Neural progenitor cell (in vitro differentiated cells): ENCODE results near the gene EREG. TPM values are rescaled to one million over a fixed set of nuclear protein-coding genes. Genes with fewer than 3 reads are reported as not detected.

Source experiments
- DNase-seq: peaks from one replicate; pipeline ENCODE4 v3.0.0-alpha.2; 2016; ENCODE audit warnings: low spot score
- H2AFZ ChIP-seq: fragments of 200-600 bp; sonication (generic); replicated peaks from 2 replicates; pipeline ENCODE4 v1.6.1; 2016; ENCODE audit warnings: antibody characterized with exemption
- H3F3A ChIP-seq: fragments of 200-600 bp; sonication (generic); 2 replicates; pipeline ENCODE4 v1.6.1; 2016; ENCODE audit warnings: antibody characterized with exemption, low read depth
- H3K27ac ChIP-seq: fragments of 200-600 bp; sonication (generic); 2 replicates; pipeline ENCODE4 v1.5.1; 2016; ENCODE audit warnings: mild to moderate bottlenecking
- H3K27me3 ChIP-seq: fragments of 200-600 bp; sonication (generic); 2 replicates; pipeline ENCODE4 v1.6.1; 2016; ENCODE audit warnings: mild to moderate bottlenecking, moderate library complexity
- H3K36me3 ChIP-seq: fragments of 200-600 bp; sonication (generic); 2 replicates; pipeline ENCODE4 v1.5.1; 2016
- H3K4me1 ChIP-seq: fragments of 200-600 bp; sonication (generic); 2 replicates; pipeline ENCODE4 v1.6.1; 2016; ENCODE audit warnings: mixed run types
- H3K4me2 ChIP-seq: fragments of 200-600 bp; sonication (generic); 2 replicates; pipeline ENCODE4 v1.6.1; 2016
- H3K4me3 ChIP-seq: fragments of 200-600 bp; sonication (generic); 2 replicates; pipeline ENCODE4 v1.5.1; 2016
- H3K79me2 ChIP-seq: fragments of 200-600 bp; sonication (generic); 2 replicates; pipeline ENCODE4 v1.6.1; 2016; ENCODE audit warnings: low read depth
- H3K9ac ChIP-seq: fragments of 200-600 bp; sonication (generic); 2 replicates; pipeline ENCODE4 v1.6.1; 2016
- H3K9me3 ChIP-seq: fragments of 200-600 bp; sonication (generic); 2 replicates; pipeline ENCODE4 v1.5.1; 2016; ENCODE audit warnings: low read depth
- H4K20me1 ChIP-seq: fragments of 200-600 bp; sonication (generic); 2 replicates; pipeline ENCODE4 v1.6.1; 2016; ENCODE audit warnings: low read depth
- H3K27ac Mint-ChIP-seq: 3 replicates; pipeline ENCODE4 v1.8.0; 2021; ENCODE audit warnings: mixed read lengths
- H3K27me3 Mint-ChIP-seq: 2 replicates; pipeline ENCODE4 v1.8.0; 2022; ENCODE audit warnings: low read depth, mild to moderate bottlenecking, inconsistent platforms, moderate library complexity, mixed read lengths; ENCODE audit not compliant: insufficient read depth
- H3K36me3 Mint-ChIP-seq: 3 replicates; pipeline ENCODE4 v1.8.0; 2021; ENCODE audit warnings: mixed read lengths
- H3K4me1 Mint-ChIP-seq: 3 replicates; pipeline ENCODE4 v1.8.0; 2021; ENCODE audit warnings: mixed read lengths
- H3K4me3 Mint-ChIP-seq: 3 replicates; pipeline ENCODE4 v1.8.0; 2021; ENCODE audit warnings: mild to moderate bottlenecking, moderate library complexity, mixed read lengths
- H3K9me3 Mint-ChIP-seq: 3 replicates; pipeline ENCODE4 v1.8.0; 2020; ENCODE audit warnings: mixed read lengths
- EZH2 ChIP-seq: fragments of 200-600 bp; sonication (generic); IDR thresholded peaks from 2 replicates; pipeline ENCODE4 v1.6.1; 2017; ENCODE audit warnings: antibody characterized with exemption, mild to moderate bottlenecking, moderate library complexity
- EZH2phosphoT487 ChIP-seq: fragments of 200-600 bp; sonication (generic); IDR thresholded peaks from 2 replicates; pipeline ENCODE4 v1.6.1; 2017; ENCODE audit warnings: antibody characterized with exemption
- total RNA-seq: library from RNA; depleted of rRNA; stranded (reverse); fragments of >200 nt; gene quantifications from 2 replicates; pipeline ENCODE4 v1.2.3, GENCODE V29; 2015; ENCODE audit warnings: low replicate concordance
- TF ChIP-seq, protein P1 (sequence below): fragments of 200-600 bp; sonication (generic); IDR thresholded peaks from 2 replicates; pipeline ENCODE4 v1.5.1; 2017; ENCODE audit warnings: antibody characterized with exemption, mild to moderate bottlenecking

EREG gene
- total RNA-seq, 1 donor from 2014 or later, result not detected

DNA sequence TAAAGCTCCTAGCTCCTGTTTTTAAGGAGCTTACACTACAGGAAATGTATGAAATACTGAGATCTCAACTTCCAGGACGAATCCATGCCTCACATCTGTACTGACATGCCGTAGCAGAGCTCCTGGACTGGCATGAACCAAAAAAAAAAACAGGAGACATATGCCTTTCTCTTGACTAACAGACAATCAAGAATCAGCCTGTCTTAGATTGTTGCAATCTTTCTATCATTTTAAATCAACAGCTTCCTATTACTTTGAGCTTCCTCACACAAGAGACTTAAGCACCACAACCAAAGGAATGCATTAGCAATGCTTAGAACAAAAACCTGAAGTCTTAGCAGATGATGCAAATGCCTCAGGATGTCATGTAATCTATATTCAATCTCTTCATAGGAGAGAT is 45.3 kb downstream of the EREG start:
- Histone ChIP-seq H3K79me2 (no peaks in the 10 kb centered on the region), H3K9me3 (no peaks in the 10 kb centered on the region), H3F3A (no peaks in the 10 kb centered on the region), H3K9ac (no peak overlapping the region), H3K4me1 (no peaks in the 10 kb centered on the region), H3K36me3 (no peaks in the 10 kb centered on the region), H3K4me3 (no peak overlapping the region), H3K4me2 (no peak overlapping the region), H3K27ac (no peak overlapping the region), H4K20me1 (no peaks in the 10 kb centered on the region), H3K27me3 (no peaks in the 10 kb centered on the region), H2AFZ (no peak overlapping the region)
- H3K4me3 Mint-ChIP-seq, result no peak overlapping the region
- no peak for DNase-seq
- H3K27me3 Mint-ChIP-seq, result no peaks in the 10 kb centered on the region
- no peaks in the 10 kb centered on the region for H3K36me3 Mint-ChIP-seq
- no peaks in the 10 kb centered on the region for H3K9me3 Mint-ChIP-seq
- TF ChIP-seq, protein P1, sequence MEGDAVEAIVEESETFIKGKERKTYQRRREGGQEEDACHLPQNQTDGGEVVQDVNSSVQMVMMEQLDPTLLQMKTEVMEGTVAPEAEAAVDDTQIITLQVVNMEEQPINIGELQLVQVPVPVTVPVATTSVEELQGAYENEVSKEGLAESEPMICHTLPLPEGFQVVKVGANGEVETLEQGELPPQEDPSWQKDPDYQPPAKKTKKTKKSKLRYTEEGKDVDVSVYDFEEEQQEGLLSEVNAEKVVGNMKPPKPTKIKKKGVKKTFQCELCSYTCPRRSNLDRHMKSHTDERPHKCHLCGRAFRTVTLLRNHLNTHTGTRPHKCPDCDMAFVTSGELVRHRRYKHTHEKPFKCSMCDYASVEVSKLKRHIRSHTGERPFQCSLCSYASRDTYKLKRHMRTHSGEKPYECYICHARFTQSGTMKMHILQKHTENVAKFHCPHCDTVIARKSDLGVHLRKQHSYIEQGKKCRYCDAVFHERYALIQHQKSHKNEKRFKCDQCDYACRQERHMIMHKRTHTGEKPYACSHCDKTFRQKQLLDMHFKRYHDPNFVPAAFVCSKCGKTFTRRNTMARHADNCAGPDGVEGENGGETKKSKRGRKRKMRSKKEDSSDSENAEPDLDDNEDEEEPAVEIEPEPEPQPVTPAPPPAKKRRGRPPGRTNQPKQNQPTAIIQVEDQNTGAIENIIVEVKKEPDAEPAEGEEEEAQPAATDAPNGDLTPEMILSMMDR, result no peak
- no peak for TF ChIP-seq EZH2phosphoT487
- TF ChIP-seq EZH2, result no peak
- no peaks in the 10 kb centered on the region for H3K4me1 Mint-ChIP-seq
- H3K27ac Mint-ChIP-seq, result no peak overlapping the region

DNA sequence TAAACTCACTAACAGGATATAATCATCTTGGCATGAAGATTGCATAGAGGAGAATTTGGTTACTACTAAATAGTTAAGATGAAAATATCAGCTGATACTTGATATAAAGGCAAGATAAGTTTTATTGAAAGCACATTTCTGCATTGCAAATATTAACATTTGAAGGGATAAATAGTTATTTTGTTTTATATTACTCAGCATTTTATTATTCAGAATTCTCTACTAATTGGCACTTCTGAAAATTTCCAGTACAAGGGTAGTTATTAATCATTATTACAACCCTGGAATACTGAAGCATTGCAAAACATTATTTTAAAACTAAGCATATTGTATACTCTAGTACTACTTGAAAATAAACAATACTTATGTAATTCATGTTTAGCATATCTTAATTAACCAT is 47.3 kb downstream of the EREG start:
- H3K4me1 ChIP-seq, result no peaks in the 10 kb centered on the region
- TF ChIP-seq, protein P1, result no peak
- TF ChIP-seq EZH2phosphoT487, result no peak
- no peak for TF ChIP-seq EZH2
- no peak overlapping the region for H2AFZ ChIP-seq
- no peaks in the 10 kb centered on the region for H3F3A ChIP-seq
- H3K79me2 ChIP-seq, result no peaks in the 10 kb centered on the region
- no peak overlapping the region for H3K27ac ChIP-seq
- no peak overlapping the region for H3K4me3 ChIP-seq
- no peaks in the 10 kb centered on the region for H4K20me1 ChIP-seq
- H3K9me3 ChIP-seq, result no peaks in the 10 kb centered on the region
- no peaks in the 10 kb centered on the region for H3K36me3 ChIP-seq
- Mint-ChIP-seq H3K9me3 (no peaks in the 10 kb centered on the region), H3K4me1 (no peaks in the 10 kb centered on the region), H3K27me3 (no peaks in the 10 kb centered on the region), H3K27ac (no peak overlapping the region), H3K4me3 (no peak overlapping the region), H3K36me3 (no peaks in the 10 kb centered on the region)
- no peak overlapping the region for H3K4me2 ChIP-seq
- H3K27me3 ChIP-seq, result no peaks in the 10 kb centered on the region
- H3K9ac ChIP-seq, result no peak overlapping the region
- no peak for DNase-seq

DNA sequence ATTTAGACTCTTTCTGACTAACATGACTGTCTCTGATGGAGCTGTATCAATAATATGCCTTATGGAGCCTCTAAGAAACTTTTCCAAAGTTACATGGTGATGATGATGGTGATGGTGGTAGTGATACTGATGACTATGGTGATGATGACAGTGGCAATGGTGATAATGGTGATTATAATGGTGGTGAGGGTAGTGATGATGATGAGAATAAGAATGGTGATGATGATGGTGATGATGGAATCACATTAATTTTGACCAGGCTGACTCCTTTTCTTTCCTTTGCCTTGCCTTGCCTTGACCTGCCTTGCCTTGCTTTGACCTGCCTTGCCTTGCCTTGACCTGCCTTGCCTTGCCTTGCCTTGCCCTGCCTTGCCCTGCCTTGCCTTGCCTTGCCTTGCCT is 48.3 kb downstream of the EREG start:
- Histone ChIP-seq H3K9me3 (no peaks in the 10 kb centered on the region), H2AFZ (no peak overlapping the region), H3K9ac (no peak overlapping the region), H3K4me1 (no peaks in the 10 kb centered on the region), H3K27ac (no peak overlapping the region), H3F3A (no peaks in the 10 kb centered on the region), H3K4me2 (no peak overlapping the region), H3K79me2 (no peaks in the 10 kb centered on the region), H4K20me1 (no peaks in the 10 kb centered on the region), H3K4me3 (no peak overlapping the region), H3K27me3 (no peaks in the 10 kb centered on the region), H3K36me3 (no peaks in the 10 kb centered on the region)
- TF ChIP-seq EZH2phosphoT487 (no peak), EZH2 (no peak)
- TF ChIP-seq, protein P1, result no peak
- Mint-ChIP-seq H3K9me3 (no peaks in the 10 kb centered on the region), H3K4me1 (no peaks in the 10 kb centered on the region), H3K36me3 (no peaks in the 10 kb centered on the region), H3K4me3 (no peak overlapping the region), H3K27me3 (no peaks in the 10 kb centered on the region), H3K27ac (no peak overlapping the region)
- DNase-seq, result no peak
